ENCODE results near the gene EVC. TPM values are rescaled to one million over a fixed set of nuclear protein-coding genes. Genes with fewer than 3 reads are reported as not detected.

EVC gene
- total RNA-seq, 1 experiment from 2014 or later = 29.0 TPM

- no peaks in the 10 kb centered on the region for H3K27me3 Mint-ChIP-seq (ENCODE audit: insufficient read depth, unreplicated experiment)
- ChIA-PET POLR2A (no interaction called here), CTCF (interaction anchor here (0.5 to 0.7 kb wide), 2 partner anchors 28 to 1559 kb away, joined by 4 read pairs; no protein-coding TSS in a partner anchor)
- H3K27ac Mint-ChIP-seq (ENCODE audit: low read depth, unreplicated experiment) = no peak overlapping the region
- H3K9me3 Mint-ChIP-seq (ENCODE audit: unreplicated experiment) = no peaks in the 10 kb centered on the region
- no peaks in the 10 kb centered on the region for H3K4me1 Mint-ChIP-seq (ENCODE audit: insufficient read depth, unreplicated experiment)
- H3K36me3 Mint-ChIP-seq (ENCODE audit: insufficient read depth, unreplicated experiment) = peaks cover 31% of the 10 kb centered on the region
- no peak for DNase-seq (ENCODE audit: unreplicated experiment)
- no peak for TF ChIP-seq CTCF (IDR thresholded peaks at IDR 0.05; ENCODE audit: unreplicated experiment)
- BruUV-seq (replicated peaks) = no TSS peak
- H3K4me3 Mint-ChIP-seq (ENCODE audit: unreplicated experiment) = no peak overlapping the region
- intact Hi-C loops (cut with micrococcal nuclease) = no loop called here
These were observed 31.4 kb downstream of the EVC start for GRCh38 chr4:5742388-5742787.

GRCh38 chr4:5742968-5743367 lies 32.0 kb downstream of the EVC start:
- POLR2A ChIA-PET = interaction anchor here (1.0 kb wide), 1 partner anchor 14 kb away, joined by 3 read pairs; no protein-coding TSS in a partner anchor

GRCh38 chr4:5746250-5746649 lies 35.2 kb downstream of the EVC start:
- no peaks in the 10 kb centered on the region for H3K4me1 Mint-ChIP-seq (ENCODE audit: insufficient read depth, unreplicated experiment)
- intact Hi-C loops (cut with micrococcal nuclease) = no loop called here
- no peak overlapping the region for H3K4me3 Mint-ChIP-seq (ENCODE audit: unreplicated experiment)
- BruUV-seq (replicated peaks) = no TSS peak
- H3K27ac Mint-ChIP-seq (ENCODE audit: low read depth, unreplicated experiment) = peak overlapping the region; percentile 65
- CTCF ChIA-PET = interaction anchor here (1.3 kb wide), 1 partner anchor 44 kb away, joined by 3 read pairs; no protein-coding TSS in a partner anchor
- POLR2A ChIA-PET = no interaction called here
- no peaks in the 10 kb centered on the region for H3K9me3 Mint-ChIP-seq (ENCODE audit: unreplicated experiment)
- no peak for TF ChIP-seq CTCF (IDR thresholded peaks at IDR 0.05; ENCODE audit: unreplicated experiment)
- DNase-seq (ENCODE audit: unreplicated experiment) = no peak
- H3K36me3 Mint-ChIP-seq (ENCODE audit: insufficient read depth, unreplicated experiment) = peaks cover 35% of the 10 kb centered on the region
- H3K27me3 Mint-ChIP-seq (ENCODE audit: insufficient read depth, unreplicated experiment) = no peaks in the 10 kb centered on the region

More at GRCh38 chr4:5742968-5743367, 32.0 kb downstream of the EVC start:
- DNase-seq (ENCODE audit: unreplicated experiment) = no peak
- BruUV-seq (replicated peaks) = no TSS peak
- H3K27me3 Mint-ChIP-seq (ENCODE audit: insufficient read depth, unreplicated experiment) = no peaks in the 10 kb centered on the region
- no peak overlapping the region for H3K4me3 Mint-ChIP-seq (ENCODE audit: unreplicated experiment)
- H3K36me3 Mint-ChIP-seq (ENCODE audit: insufficient read depth, unreplicated experiment) = peaks cover 26% of the 10 kb centered on the region
- no peak for TF ChIP-seq CTCF (IDR thresholded peaks at IDR 0.05; ENCODE audit: unreplicated experiment)
- H3K27ac Mint-ChIP-seq (ENCODE audit: low read depth, unreplicated experiment) = no peak overlapping the region
- H3K9me3 Mint-ChIP-seq (ENCODE audit: unreplicated experiment) = no peaks in the 10 kb centered on the region
- no peaks in the 10 kb centered on the region for H3K4me1 Mint-ChIP-seq (ENCODE audit: insufficient read depth, unreplicated experiment)
- CTCF ChIA-PET = no interaction called here
- intact Hi-C loops (cut with micrococcal nuclease) = no loop called here

- H3K9me3 Mint-ChIP-seq (ENCODE audit: unreplicated experiment) = no peaks in the 10 kb centered on the region
- no TSS peak for BruUV-seq (replicated peaks)
- DNase-seq (ENCODE audit: unreplicated experiment) = no peak
- ChIA-PET CTCF (interaction anchor here (0.6 to 1.3 kb wide), 4 partner anchors 37 to 48 kb away, joined by 3 to 5 read pairs (median 3); no protein-coding TSS in a partner anchor), POLR2A (no interaction called here)
- H3K27me3 Mint-ChIP-seq (ENCODE audit: insufficient read depth, unreplicated experiment) = no peaks in the 10 kb centered on the region
- no peak for TF ChIP-seq CTCF (IDR thresholded peaks at IDR 0.05; ENCODE audit: unreplicated experiment)
- no peak overlapping the region for H3K4me3 Mint-ChIP-seq (ENCODE audit: unreplicated experiment)
- intact Hi-C loops (cut with micrococcal nuclease) = no loop called here
- no peaks in the 10 kb centered on the region for H3K4me1 Mint-ChIP-seq (ENCODE audit: insufficient read depth, unreplicated experiment)
- H3K36me3 Mint-ChIP-seq (ENCODE audit: insufficient read depth, unreplicated experiment) = peaks cover 35% of the 10 kb centered on the region
- peak overlapping the region; percentile 65 for H3K27ac Mint-ChIP-seq (ENCODE audit: low read depth, unreplicated experiment)
These were observed 36.1 kb downstream of the EVC start for GRCh38 chr4:5746829-5747737.
